OCI-M2 (cell line): ENCODE data around the gene NPFFR1.
A peak's percentile ranks its signal among the peaks of the same experiment; 100 is the strongest.

Experiments used
- DNase-seq: peaks from one replicate; lab custom pipeline; 2025; ENCODE audit not compliant: unreplicated experiment; lab: John Stamatoyannopoulos, UW

The NPFFR1 gene, protein sequence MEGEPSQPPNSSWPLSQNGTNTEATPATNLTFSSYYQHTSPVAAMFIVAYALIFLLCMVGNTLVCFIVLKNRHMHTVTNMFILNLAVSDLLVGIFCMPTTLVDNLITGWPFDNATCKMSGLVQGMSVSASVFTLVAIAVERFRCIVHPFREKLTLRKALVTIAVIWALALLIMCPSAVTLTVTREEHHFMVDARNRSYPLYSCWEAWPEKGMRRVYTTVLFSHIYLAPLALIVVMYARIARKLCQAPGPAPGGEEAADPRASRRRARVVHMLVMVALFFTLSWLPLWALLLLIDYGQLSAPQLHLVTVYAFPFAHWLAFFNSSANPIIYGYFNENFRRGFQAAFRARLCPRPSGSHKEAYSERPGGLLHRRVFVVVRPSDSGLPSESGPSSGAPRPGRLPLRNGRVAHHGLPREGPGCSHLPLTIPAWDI

DNA sequence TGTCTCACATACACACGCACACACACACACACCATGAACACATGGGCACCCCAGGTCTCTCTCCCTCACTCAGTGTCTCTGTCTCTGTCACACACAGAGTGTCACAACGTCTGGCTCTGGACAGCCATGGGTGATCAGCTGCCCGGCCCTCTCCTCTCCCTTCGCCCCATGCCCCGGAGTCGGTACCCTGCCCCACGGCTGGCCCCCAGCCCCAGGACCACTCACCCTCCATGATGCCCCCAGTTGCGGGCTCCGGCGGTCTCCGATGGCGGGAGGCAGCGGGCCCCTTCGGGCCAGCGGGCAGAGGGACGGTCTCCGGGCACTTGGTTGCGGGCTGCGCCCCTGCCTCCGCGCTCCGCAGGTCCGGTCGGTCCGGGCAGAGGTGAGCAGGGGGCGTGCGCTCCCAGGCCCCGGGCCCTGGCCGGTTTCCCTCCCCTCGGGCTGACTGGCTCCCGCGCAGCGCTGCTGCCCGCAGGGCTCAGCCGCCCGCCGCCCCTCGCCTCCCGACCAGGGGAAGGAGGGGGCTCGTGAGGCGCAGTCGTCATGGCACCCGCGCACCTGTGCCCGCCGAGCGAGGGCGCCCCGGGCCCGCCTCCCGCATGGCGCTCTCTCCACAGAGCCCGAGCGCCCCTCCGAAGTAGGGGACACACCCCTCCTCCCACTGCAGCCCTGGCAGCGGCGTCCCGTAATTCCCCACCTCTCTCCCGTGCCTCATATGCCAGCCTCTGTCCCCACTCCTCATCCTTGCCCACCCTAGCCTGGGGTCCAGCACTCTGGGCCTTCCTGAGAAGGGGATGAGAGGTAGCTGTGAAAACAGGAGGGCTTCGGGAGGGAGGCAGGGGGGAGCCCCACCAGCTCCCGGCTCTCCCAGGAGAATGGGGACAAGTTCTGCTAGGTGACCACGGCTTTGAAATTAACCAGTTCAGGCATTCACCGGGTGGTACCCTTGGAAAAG is at the start of gene NPFFR1:
NPFFR1 (minus strand) TSS at position 560 of the 955 bp plus-strand sequence; CDS start at position 232, 328 bp downstream.
- DNase-seq, result no peak

DNA sequence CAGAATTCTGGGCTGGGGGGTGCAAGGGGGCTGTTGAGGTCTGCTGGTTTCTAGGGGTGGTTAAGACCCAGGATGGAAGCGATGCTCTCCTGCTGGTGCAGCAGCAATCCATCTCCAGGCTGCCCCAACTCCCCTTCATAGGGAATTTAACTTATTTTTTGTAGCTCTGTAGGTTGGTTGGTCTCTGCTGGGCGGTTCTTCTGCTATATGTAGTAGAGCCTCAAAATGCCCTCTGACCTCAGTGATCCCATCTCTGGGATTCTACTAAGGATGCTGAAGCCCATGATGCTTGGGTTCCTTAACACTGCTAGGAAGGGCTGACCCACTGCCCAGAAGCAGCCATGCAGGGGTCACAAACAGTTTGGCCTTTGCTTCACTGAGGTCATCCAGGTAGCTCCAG is 49.5 kb upstream of the NPFFR1 start:
- no peak for DNase-seq

DNA sequence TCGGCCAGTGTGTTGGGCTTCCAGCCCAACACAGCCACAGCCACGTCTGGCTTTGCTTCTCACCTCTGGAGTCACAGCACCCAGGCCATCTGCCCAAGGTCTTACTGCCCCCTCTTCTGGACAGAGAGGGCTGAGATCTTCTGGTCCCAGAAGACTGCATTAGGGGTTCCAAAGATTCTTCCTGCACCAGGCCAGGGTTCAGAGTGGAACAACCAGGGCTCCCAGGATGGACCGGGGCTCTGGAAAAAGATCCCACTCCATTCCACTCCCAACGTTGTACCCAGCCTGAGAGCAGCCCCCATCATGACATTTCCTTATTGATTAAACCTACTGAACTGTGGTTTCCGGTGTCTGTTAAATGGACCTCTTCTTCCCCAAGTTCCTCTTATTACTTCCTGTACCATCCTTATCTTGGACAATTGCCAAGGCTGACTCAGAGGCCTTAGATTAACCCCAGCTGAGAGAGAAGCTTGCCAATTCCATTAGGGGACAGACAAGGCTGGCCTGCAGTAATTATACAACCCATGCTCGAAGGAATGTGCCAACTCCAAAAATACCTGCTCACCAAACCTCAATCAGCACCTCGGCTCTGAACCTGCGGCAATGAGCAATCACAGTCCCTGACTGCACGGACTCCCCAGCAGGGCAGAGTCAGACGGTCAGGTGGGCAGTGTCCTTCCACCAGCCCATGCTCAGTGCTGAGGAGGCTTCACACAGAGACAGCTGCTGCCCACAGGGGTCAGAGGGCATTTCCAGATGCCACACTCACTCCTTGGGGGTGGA is 47.9 kb upstream of the NPFFR1 start:
- DNase-seq, result peak; percentile 59

DNA sequence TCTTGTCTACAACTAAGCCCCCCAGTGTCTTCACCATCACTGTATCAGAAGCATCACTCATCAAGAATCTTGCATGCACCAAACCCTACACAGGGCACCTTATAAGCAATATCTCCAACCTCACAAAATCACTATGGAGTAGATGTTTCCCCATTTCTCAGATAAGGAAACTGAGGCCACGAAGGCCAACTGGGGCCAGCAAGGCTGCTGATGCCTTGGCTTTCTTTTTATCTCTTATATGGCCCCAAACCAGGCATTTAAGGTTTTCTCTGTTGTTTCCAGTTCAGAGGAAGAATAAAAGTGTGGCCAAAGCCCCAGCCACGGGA is 47.3 kb upstream of the NPFFR1 start:
- DNase-seq, result no peak

DNA sequence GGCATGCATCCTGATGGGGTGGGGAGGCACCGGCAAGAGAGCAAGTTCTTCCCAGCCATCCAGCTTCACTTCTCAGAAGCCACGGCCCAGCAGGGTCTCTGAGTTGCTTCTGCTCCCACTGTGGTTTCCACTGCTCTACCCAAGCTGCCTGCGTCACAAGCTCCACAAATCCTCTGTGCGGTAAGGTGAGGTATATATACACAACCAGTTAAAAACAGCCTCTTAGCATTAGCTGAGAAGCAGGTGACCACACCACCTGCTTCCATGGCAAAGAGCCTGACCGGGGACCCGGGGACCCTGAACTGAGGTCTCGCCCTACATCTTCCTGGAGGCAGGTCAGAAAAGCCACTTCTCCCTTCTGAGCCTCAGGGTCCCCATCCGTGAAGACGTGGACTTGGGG is 46.9 kb upstream of the NPFFR1 start:
- no peak for DNase-seq

DNA sequence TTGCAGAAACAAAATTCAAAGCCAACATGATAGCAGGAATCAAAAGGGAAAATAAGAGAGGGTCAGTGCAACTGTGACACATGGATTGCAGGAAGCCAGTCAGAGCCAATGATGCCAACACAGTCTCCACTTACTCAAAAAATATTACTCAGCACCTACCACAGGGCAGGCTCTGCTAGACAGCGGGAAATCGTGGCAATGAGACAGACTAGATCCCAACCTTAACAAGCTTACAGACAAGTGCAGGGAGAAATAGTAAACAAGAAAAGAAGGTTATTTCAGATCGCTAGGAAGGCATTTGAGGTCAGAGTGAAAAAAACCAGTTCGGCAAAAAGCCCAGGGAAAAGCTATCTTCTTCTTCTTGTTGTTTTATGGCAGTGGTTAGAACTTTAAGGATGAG is 45.2 kb upstream of the NPFFR1 start:
- no peak for DNase-seq

DNA sequence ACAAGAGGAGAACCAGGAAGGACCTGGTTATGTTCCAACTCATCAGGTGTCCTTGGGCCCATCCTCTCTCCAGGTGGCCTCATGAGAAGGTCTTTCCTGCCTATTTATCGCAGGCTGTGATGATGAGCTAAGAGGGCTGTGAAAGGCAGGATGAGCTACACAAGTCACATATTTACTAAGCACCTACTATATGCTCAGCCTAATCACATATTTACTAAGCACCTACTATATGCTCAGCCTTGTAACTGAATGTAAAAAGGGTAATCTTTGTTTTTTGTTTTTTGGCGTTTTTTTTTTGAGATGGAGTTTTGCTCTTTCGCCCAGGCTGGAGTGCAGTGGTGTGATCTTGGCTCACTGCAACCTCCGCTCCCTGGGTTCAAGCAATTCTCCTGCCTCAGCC is 44.2 kb upstream of the NPFFR1 start:
- no peak for DNase-seq

DNA sequence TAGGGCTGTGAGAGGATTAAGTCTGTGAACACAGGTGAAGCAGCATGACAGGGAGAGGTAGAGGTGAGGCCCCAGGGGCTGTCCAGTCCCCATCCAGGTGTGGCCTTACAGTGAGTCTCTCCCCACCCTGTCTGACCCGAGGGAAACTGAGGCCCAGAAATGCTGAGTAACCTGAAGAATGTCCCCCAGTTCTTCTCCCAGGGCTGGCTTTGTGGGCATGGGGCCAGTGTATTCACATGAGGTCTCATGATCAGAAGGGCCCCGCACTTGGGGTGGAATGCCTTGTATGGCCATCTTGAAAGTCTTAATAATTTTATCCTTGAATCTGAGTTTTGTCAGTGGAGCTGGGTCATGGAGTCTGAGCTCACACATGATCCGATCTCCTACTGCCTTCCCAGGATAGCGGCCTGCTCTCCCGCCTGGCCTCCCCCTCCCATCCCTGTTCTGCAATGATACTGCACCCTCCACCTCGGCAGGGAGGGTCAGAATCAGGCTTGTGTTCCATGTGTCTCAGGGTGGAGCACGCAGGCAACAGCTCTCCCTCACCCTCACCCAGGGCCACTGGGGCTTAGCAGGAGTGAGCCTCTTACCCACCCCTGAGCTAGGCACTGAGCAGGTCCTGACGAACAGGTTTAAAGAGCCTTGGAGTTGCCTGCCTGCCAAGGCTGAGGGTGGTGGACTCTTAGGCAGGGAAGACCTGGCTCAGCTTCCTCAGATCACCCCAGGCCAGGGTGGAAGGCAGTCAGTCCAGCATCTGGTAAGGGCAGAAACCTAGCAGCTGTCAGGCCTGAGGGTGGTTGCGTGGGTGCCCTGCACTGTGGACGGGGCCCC is 41.4 kb upstream of the NPFFR1 start:
- no peak for DNase-seq

DNA sequence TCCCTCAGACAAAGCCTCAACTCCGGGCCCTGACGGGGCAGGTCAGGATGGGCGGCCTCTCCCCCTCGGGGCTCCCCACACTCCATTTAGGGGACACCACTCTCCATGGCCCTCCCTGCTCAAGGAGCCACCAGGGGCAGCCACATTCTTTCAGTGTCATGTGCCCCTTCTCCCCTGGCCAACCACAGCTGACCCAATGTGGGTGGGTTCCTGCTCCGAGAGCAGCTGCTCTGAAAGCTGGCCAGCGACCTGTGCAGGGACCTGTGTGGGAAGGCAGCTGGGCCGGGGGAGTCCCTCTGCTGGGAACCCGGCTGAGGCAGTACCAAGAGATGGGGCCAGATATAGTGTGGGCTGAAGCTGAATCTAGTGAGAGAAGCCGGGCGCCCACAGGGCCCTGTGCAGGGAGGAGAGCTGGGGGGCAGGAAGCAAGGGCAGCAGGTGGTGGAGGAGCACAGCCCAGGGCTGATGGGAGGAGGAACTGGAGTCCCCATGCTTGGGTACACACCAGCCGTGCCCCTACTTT is 40.6 kb upstream of the NPFFR1 start:
- no peak for DNase-seq

DNA sequence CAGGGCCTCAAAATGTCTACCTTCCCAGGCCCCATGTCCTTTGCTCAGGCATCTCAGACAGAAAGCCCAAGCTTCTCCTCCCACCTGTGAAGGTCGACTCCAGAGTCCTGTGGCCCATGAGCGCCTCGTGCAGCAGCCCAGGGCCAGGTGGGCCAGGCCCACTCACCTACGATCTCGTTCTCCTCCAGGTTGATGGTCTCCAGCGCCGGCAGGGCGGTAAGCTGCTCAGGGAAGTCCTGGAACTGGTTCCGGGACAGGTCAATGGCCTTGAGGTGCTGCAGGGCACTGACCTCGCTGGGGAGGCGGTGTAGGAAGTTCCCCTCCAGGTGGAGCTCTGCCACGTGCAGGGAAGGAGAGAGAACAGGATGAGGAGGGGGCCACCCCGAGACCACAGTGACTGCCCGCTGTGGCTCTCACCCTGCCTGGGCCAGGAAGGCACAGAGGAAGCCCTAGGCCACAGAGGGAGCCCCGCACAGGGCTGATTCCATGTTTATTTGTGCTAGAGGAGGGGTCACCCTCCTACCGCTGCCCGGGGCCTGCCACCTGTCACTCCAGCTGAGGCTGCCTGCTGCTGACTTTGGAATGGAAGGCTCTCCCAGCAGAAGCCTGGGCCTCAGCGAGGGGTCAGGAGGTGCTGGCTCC is 40.0 kb upstream of the NPFFR1 start:
- DNase-seq, result no peak

DNA sequence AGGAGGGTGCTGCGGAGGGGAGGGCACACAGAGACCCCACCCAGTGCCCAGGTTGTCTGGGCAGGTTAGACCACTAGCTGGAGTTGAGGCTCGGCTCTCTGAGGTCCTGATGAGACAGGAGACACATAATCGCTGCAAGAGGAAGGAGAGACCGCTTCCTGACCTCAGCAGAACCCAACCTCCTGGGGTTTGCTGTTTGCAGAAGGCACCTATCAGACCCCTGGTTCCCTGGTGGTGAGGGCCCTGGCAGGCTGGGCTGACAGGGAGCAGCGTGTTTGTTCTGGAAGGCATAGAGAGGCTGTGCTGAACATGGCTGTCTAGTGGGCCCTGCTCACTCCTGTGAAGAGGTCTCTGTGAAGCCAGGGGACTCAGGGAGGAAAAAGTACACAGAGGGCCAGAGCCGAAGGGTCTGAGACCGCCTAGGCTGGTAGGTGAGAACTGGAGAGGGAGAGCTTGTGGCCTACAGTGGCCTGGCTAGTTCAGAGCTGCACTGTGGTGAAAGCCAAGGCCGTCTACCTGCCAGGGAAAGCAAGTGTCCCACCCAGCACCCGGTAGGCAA is 39.4 kb upstream of the NPFFR1 start:
- DNase-seq, result no peak

DNA sequence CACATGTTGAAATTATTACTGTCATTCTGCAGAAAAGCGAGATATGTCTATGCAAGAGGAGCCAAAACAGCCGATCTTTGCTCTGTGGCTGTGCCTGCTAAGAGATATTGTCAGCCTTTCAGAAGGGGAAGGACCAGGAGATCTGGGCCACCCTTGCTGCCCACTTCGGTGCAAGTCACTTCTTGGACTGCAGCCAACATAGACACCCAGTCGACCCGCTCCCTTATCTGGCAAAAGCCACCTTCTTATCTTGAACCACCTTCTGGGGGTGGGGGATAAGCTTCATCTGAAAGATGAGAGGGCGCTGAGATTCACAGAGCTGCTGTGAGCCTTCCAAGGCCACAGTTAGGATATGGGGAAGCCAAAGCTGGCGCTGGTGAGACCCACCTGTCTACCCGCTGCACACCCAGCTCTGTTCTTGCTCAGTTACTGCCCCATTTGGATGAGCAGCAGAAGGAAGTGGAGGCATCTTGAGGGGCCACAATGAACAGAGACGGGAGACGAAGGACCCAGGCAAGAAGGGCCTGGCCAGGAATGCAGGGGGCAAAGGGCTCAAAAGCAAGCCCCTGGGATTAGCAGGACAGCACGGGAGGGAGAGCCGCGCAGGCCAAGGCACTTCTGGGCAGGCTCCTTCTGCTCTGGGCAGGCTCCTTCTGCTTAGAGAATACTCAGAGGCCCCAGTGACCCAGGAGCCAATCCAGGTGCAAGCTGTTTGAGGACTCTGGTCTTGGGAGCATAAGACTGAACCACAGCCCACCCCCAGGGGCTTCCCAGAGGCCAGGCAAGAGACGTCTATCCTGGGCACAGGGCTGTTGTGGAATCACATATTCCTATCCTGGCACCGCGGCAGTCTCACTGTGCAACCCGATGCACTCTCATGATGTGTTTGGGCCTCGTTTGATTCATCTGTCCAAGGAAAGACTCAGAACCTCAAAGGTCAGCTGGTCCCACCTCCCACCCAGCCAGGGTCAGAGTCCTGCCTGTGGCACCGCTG is 38.4 kb upstream of the NPFFR1 start:
- no peak for DNase-seq

DNA sequence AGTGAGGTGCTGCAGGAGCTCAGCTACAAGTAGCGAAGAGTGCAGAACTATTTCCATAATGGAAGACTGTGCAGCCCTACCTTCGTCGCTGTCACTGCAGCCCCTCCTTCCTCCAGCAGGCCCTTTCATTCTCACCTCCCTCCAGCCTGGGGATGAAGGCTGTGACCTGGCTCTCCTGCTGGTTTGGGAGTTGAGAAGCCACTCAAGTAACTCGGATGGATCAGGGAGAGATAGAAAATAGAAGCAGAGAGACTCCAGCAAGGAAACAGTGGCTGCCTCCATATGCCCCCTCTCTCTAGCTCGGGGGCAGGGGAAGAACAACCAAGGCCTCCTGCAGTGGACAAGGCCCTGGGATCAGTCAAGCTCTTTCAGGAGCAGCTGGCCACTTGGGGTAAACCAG is 37.4 kb upstream of the NPFFR1 start:
- DNase-seq, result no peak

DNA sequence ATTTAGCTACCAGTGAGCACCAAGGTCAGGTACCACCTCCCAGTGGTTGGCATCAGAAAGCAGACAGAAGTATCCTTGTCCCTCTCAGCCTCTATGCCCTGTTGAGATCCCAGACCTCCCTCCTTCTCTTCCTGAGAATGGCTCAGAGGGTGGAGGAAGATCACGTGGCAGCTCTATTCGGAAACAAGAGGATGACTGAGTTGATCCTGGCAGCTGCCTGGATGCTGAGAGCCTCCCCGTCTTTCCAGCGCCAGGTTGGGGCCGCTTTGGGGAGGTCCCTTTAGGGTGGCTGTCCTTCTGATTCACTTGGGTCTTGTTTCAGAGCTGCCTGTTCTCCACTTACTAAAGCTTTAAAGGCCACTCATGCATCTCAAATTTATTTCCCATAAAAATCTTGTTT is 36.9 kb upstream of the NPFFR1 start:
- DNase-seq, result no peak

DNA sequence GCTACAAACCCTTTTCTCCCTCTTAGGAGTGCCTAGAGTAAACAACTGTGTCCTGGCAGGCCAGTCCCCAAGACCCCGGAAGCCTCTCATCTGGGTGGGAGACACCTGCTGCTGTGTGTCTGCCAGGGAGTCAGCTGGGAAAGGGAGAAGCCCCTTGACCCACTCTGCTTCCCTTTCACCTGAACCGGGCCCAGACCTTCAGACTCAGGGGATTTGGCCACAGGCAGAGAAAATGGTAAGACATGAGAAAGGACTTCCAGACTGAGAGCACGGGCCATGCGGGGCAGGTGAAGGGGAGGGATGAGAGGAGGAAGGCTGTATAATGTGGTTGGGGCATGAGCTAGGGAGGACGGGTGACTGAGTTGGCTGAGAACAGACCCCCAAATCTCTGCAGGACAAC is 36.0 kb upstream of the NPFFR1 start:
- DNase-seq, result no peak

DNA sequence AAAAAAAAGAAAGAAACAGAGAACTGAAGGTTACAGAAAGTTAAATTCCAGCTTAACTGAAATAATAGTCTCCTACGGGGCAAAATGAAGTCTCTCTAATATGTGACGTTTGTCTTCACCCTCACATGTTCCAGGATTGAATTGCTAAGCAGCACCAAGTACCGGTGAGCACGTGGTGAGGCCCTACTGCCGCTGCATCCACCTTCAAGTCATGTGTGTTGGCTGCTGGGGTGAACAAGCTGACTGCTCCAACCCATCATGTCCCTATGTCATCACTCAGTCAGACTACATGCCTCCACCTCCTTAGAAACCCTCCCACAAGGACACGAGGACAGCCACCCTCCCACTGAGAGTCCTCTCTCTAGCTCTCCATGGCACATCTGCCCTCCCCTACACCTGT is 35.4 kb upstream of the NPFFR1 start:
- DNase-seq, result no peak

DNA sequence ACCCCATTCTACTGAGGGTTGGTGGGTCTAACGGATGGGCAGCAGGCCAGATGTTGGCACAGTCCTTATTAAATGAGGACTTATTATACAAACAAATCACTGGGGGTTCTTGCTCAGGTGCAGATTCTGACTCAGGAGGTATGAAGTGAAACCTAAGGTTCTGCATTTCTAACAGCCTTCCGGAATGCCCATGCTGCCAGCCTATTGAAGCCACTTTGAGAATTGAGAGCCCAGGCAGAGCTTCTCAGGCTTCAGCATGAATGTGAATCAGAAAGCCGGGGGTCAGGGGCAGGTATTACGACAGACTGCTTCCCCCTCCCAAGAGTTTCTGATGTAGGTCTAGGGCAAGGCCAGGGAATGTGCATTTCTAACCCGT is 34.1 kb upstream of the NPFFR1 start:
- DNase-seq, result no peak

DNA sequence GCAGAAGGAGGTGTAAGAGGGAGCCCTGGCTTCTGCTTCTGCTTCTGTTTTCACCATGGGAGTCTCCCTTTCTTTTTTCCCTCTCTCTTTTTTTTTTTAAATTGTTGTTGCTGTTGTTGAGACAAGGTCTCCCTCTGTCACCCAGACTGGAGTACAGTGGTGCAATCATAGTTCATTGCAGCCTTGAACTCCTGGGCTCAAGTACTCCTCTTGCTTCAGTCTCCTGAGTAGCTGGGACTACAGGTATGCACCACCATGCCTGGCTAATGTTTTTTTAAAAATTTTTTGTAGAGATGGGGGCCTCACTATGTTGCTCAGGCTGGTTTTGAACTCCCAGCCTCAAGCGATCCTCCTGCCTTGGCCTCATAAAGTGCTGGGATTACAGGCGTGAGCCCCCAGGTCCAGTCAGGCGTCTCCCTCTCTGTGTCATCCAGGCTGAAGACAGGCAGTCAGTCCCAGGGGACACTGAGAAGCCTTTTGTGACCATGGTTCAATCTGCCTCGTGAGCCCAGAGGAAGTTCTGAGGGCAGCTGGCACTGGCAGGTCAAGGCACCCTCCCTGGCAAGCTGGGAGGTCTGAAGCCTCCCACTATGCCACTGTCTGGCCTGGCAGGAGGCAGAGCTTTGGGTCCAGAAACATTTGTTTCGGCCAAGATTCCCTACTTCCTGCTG is 33.6 kb upstream of the NPFFR1 start:
- no peak for DNase-seq
